Left hindlimb (tissue), 1 donor: ENCODE data around the gene INTS2.

Experiments used
- DNase-seq: peaks from one replicate; pipeline ENCODE4 v3.0.0-alpha.2; 2018

Gene INTS2

DNA sequence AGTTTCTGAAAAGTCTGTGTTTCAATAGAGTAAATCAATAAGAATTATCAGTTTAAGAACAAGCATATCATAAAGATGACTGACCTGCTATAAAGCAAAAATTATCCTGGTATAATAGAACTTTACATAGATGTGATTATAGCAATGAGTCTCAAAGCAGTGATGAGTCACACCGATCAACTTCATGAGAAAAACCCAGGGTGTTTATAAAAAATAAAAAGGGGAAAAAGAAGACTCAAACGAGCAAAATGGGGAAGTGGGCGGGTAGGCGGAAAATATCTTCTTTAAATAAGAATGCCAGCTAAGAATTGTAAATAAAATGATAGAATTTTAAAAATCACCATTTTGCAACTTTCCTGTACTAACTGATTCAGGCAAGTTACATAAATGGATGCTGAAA is 111.2 kb downstream of the INTS2 start:
- no peak for DNase-seq

DNA sequence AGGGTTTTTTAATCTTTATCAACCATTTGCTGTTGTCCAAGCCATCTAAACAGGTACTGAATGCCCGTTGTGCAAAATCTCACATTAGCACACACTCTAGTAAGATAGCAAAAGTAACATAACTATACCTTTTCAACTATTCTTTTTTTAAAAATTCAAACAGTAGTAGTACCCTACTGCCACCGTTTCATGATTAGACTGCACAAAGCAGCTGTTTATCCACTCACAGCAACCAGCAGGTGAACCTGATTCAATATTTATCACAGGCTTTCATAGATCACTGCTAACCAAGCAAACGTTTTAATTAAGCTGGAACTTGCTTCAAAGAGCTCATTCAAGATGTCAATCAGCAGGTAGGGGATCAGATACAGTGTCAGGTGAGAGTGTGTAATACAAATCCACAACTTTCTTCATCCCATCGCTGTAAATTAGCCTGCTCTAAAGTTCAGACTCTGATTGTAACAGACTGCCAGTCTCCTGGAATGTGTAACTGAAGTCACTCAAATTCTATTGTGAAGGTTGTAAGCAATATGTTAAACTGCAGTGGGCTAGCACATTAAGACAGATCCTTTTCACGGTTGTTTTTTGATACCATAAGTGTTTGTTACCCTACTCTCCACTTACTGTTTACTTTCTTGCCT is 111.8 kb downstream of the INTS2 start:
- no peak for DNase-seq
